Lower leg skin (tissue), 4 donors: Measurements from ENCODE around the gene ANGPTL7. TPM values are rescaled to one million over a fixed set of nuclear protein-coding genes. Genes with fewer than 3 reads are reported as not detected.
A peak's percentile ranks its signal among the peaks of the same experiment; 100 is the strongest.

Source experiments
- DNase-seq, 2 donors: peaks; one replicate each; pipeline ENCODE4 v3.0.0-alpha.2; 2019; ENCODE audit warnings: low spot score in 2 of 2
- H3K4me3 ChIP-seq: fragments of 200-600 bp; sonication (generic); 2 replicates; pipeline ENCODE4 v1.5.1; 2017; ENCODE audit warnings: mild to moderate bottlenecking, low read depth; ENCODE audit not compliant: poor library complexity, severe bottlenecking
- CTCF ChIP-seq, 3 donors: fragments of 450-650 bp; IDR thresholded peaks; one replicate each; pipeline ENCODE4 v1.5.1; 2016; ENCODE audit warnings: antibody characterized with exemption in 3 of 3, mild to moderate bottlenecking in 3 of 3, moderate library complexity in 2 of 3
- POLR2A ChIP-seq, 2 donors: fragments of 450-650 bp; IDR thresholded peaks; one replicate each; pipeline ENCODE4 v1.6.1; 2016 to 2017; ENCODE audit warnings: antibody characterized with exemption in 2 of 2, mild to moderate bottlenecking in 1 of 2, moderate library complexity in 1 of 2
- WGBS, 2 donors: methylation state at CpG; one replicate each; pipeline ENCODE4 v1.1.5; 2018; 5-methylcytosine and 5-hydroxymethylcytosine counted together
- intact Hi-C: fragments of 100-400 bp; cut with DNase I; formaldehyde crosslinking; loops from one replicate; pipeline ENCODE4 v1.15.0; 2023; ENCODE audit warnings: low total_unique reads
- total RNA-seq, 4 donors: library from RNA; depleted of rRNA; stranded (reverse); fragments of >200 nt; gene quantifications; one replicate each; pipeline ENCODE4 v1.1.0, GENCODE V29; 2016

The ANGPTL7 gene
- total RNA-seq, 4 donors from 2014 or later: 1.3 to 16.6 (median 2.9) TPM

- 79 to 92% methylated on average over 2 of the region's 2 CpGs for WGBS, 2 donors
- no peak for DNase-seq
Measured at GRCh38 chr1:11198851-11199594, 9.9 kb downstream of the ANGPTL7 start.

GRCh38 chr1:11204396-11205190, 15.4 kb downstream of the ANGPTL7 start:
- WGBS, 2 donors: 89 to 94% methylated on average over 11 of the region's 11 CpGs
- peak in 1 of 2 donors; percentile 23 for DNase-seq
- no peak for TF ChIP-seq POLR2A (IDR thresholded peaks at IDR 0.05)
- no peak overlapping the region for H3K4me3 ChIP-seq
- intact Hi-C loops: no loop called here

More at GRCh38 chr1:11198851-11199594, 9.9 kb downstream of the ANGPTL7 start:
- H3K4me3 ChIP-seq: no peak overlapping the region
- intact Hi-C loops: no loop called here
- TF ChIP-seq POLR2A (IDR thresholded peaks at IDR 0.05): no peak
- no peak for TF ChIP-seq CTCF (IDR thresholded peaks at IDR 0.05)

GRCh38 chr1:11207898-11208611, 18.9 kb downstream of the ANGPTL7 start:
- WGBS, 2 donors: 66 to 81% methylated on average over 6 of the region's 6 CpGs
- intact Hi-C loops: no loop called here
- H3K4me3 ChIP-seq: no peak overlapping the region
- DNase-seq: peak in 1 of 2 donors; percentile 51
- no peak for TF ChIP-seq CTCF (IDR thresholded peaks at IDR 0.05)
- no peak for TF ChIP-seq POLR2A (IDR thresholded peaks at IDR 0.05)

- intact Hi-C loops: no loop called here
- TF ChIP-seq CTCF (IDR thresholded peaks at IDR 0.05) (no peak), POLR2A (IDR thresholded peaks at IDR 0.05) (no peak)
- 94 to 96% methylated on average over 4 of the region's 4 CpGs for WGBS, 2 donors
- no peak for DNase-seq
- H3K4me3 ChIP-seq: no peak overlapping the region
Measured at GRCh38 chr1:11211461-11211860, 22.3 kb downstream of the ANGPTL7 start.

- no peak overlapping the region for H3K4me3 ChIP-seq
- intact Hi-C loops: no loop called here
- DNase-seq: no peak
- no peak for TF ChIP-seq POLR2A (IDR thresholded peaks at IDR 0.05)
- no peak for TF ChIP-seq CTCF (IDR thresholded peaks at IDR 0.05)
- WGBS, 2 donors: 93% methylated on average over 12 of the region's 12 CpGs
Measured at GRCh38 chr1:11211925-11212587, 22.9 kb downstream of the ANGPTL7 start.
